ENCODE results near the gene FERMT2. TPM values are rescaled to one million over a fixed set of nuclear protein-coding genes. Genes with fewer than 3 reads are reported as not detected.

FERMT2 gene
- total RNA-seq, 1 experiment from 2014 or later, result 40.8 TPM

- ChIA-PET POLR2A (no interaction called here), CTCF (no interaction called here)
- no TSS peak for BruUV-seq (replicated peaks)
- Histone ChIP-seq H3K27me3 (replicated peaks; ENCODE audit: control insufficient read depth, insufficient read depth, low read length) (no peaks in the 10 kb centered on the region), H3K4me1 (0 out of 2 replicates have a peak, but pooled peaks cover 16% of the 10 kb centered on the region), H3K4me3 (ENCODE audit: low read depth, low read length) (no peak overlapping the region), H3K9me3 (no peaks in the 10 kb centered on the region), H3K36me3 (ENCODE audit: control insufficient read depth, insufficient read depth, low read length) (no peaks in the 10 kb centered on the region)
- Mint-ChIP-seq H3K4me3 (ENCODE audit: unreplicated experiment) (no peak overlapping the region), H3K4me1 (ENCODE audit: low read depth, unreplicated experiment) (peaks cover 13% of the 10 kb centered on the region), H3K27ac (ENCODE audit: unreplicated experiment) (no peak overlapping the region), H3K27me3 (ENCODE audit: insufficient read depth, unreplicated experiment) (no peaks in the 10 kb centered on the region), H3K9me3 (ENCODE audit: unreplicated experiment) (no peaks in the 10 kb centered on the region), H3K36me3 (ENCODE audit: insufficient read depth, unreplicated experiment) (peaks cover 6% of the 10 kb centered on the region)
- TF ChIP-seq, protein P1, sequence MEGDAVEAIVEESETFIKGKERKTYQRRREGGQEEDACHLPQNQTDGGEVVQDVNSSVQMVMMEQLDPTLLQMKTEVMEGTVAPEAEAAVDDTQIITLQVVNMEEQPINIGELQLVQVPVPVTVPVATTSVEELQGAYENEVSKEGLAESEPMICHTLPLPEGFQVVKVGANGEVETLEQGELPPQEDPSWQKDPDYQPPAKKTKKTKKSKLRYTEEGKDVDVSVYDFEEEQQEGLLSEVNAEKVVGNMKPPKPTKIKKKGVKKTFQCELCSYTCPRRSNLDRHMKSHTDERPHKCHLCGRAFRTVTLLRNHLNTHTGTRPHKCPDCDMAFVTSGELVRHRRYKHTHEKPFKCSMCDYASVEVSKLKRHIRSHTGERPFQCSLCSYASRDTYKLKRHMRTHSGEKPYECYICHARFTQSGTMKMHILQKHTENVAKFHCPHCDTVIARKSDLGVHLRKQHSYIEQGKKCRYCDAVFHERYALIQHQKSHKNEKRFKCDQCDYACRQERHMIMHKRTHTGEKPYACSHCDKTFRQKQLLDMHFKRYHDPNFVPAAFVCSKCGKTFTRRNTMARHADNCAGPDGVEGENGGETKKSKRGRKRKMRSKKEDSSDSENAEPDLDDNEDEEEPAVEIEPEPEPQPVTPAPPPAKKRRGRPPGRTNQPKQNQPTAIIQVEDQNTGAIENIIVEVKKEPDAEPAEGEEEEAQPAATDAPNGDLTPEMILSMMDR (IDR thresholded peaks at IDR 0.05; ENCODE audit: insufficient read depth in 1 of 2, low read depth in 1 of 2, low read length in 1 of 2, severe bottlenecking in 1 of 2, unreplicated experiment in 1 of 2), result no peak
- intact Hi-C loops (cut with micrococcal nuclease; ENCODE audit: unreplicated experiment), result no loop called here
- no peak for DNase-seq
These were observed 52.4 kb downstream of the FERMT2 start for GRCh38 chr14:52898496-52898895.

- Mint-ChIP-seq H3K27ac (ENCODE audit: unreplicated experiment) (no peak overlapping the region), H3K27me3 (ENCODE audit: insufficient read depth, unreplicated experiment) (no peaks in the 10 kb centered on the region), H3K4me3 (ENCODE audit: unreplicated experiment) (no peak overlapping the region), H3K9me3 (ENCODE audit: unreplicated experiment) (no peaks in the 10 kb centered on the region), H3K36me3 (ENCODE audit: insufficient read depth, unreplicated experiment) (peaks cover 7% of the 10 kb centered on the region), H3K4me1 (ENCODE audit: low read depth, unreplicated experiment) (no peaks in the 10 kb centered on the region)
- BruUV-seq (replicated peaks), result no TSS peak
- Histone ChIP-seq H3K36me3 (ENCODE audit: control insufficient read depth, insufficient read depth, low read length) (no peaks in the 10 kb centered on the region), H3K9me3 (no peaks in the 10 kb centered on the region), H3K4me1 (0 out of 2 replicates have a peak, but pooled peaks cover 4% of the 10 kb centered on the region), H3K27me3 (replicated peaks; ENCODE audit: control insufficient read depth, insufficient read depth, low read length) (no peaks in the 10 kb centered on the region), H3K4me3 (ENCODE audit: low read depth, low read length) (no peak overlapping the region)
- intact Hi-C loops (cut with micrococcal nuclease; ENCODE audit: unreplicated experiment), result no loop called here
- POLR2A ChIA-PET, result no interaction called here
- no peak for DNase-seq
- CTCF ChIA-PET, result no interaction called here
- TF ChIP-seq, protein P1 (IDR thresholded peaks at IDR 0.05; ENCODE audit: insufficient read depth in 1 of 2, low read depth in 1 of 2, low read length in 1 of 2, severe bottlenecking in 1 of 2, unreplicated experiment in 1 of 2), result no peak
These were observed 55.9 kb downstream of the FERMT2 start for GRCh38 chr14:52895000-52895399.

- H3K4me3 Mint-ChIP-seq (ENCODE audit: unreplicated experiment), result no peak overlapping the region
- H3K36me3 ChIP-seq (ENCODE audit: control insufficient read depth, insufficient read depth, low read length), result no peaks in the 10 kb centered on the region; the same call in 1 of the 2 replicates
- no peak overlapping the region for H3K27ac Mint-ChIP-seq (ENCODE audit: unreplicated experiment)
- ChIA-PET POLR2A (no interaction called here), CTCF (no interaction called here)
- H3K36me3 Mint-ChIP-seq (ENCODE audit: insufficient read depth, unreplicated experiment), result peaks cover 7% of the 10 kb centered on the region
- no peaks in the 10 kb centered on the region for H3K27me3 Mint-ChIP-seq (ENCODE audit: insufficient read depth, unreplicated experiment)
- intact Hi-C loops (cut with micrococcal nuclease; ENCODE audit: unreplicated experiment), result no loop called here
- no peaks in the 10 kb centered on the region for H3K9me3 Mint-ChIP-seq (ENCODE audit: unreplicated experiment)
- no peaks in the 10 kb centered on the region for H3K4me1 Mint-ChIP-seq (ENCODE audit: low read depth, unreplicated experiment)
- no TSS peak for BruUV-seq (replicated peaks)
- H3K4me1 ChIP-seq, result 0 out of 2 replicates have a peak, but pooled peaks cover 4% of the 10 kb centered on the region
- TF ChIP-seq, protein P1 (IDR thresholded peaks at IDR 0.05; ENCODE audit: insufficient read depth in 1 of 2, low read depth in 1 of 2, low read length in 1 of 2, severe bottlenecking in 1 of 2, unreplicated experiment in 1 of 2), result no peak
- no peaks in the 10 kb centered on the region for H3K27me3 ChIP-seq (replicated peaks; ENCODE audit: control insufficient read depth, insufficient read depth, low read length)
- no peak overlapping the region for H3K4me3 ChIP-seq (ENCODE audit: low read depth, low read length)
- DNase-seq, result no peak
- no peaks in the 10 kb centered on the region for H3K9me3 ChIP-seq
These were observed 59.0 kb downstream of the FERMT2 start for GRCh38 chr14:52891800-52892199.

Data from Caco-2 (cell line).